H9 (cell line): ENCODE results near the gene CA7. TPM values are rescaled to one million over a fixed set of nuclear protein-coding genes. Genes with fewer than 3 reads are reported as not detected.

Experiments
- DNase-seq: peaks from one replicate; pipeline ENCODE4 v3.0.0-alpha.2; 2017
- H2AFZ ChIP-seq: one replicate; pipeline ENCODE4 v1.6.1; 2013; ENCODE audit warnings: mild to moderate bottlenecking, low read length, control low read depth, moderate library complexity
- H2AK5ac ChIP-seq: 2 replicates; pipeline ENCODE4 v1.6.1; 2013; ENCODE audit warnings: low read length, control low read depth, mixed read lengths; ENCODE audit not compliant: insufficient read length
- H2BK120ac ChIP-seq: one replicate; pipeline ENCODE4 v1.6.1; 2013; ENCODE audit warnings: low read depth, mild to moderate bottlenecking, low read length, control low read depth, inconsistent platforms; ENCODE audit not compliant: poor library complexity, severe bottlenecking
- H2BK12ac ChIP-seq: 2 replicates; pipeline ENCODE4 v1.6.1; 2013; ENCODE audit warnings: low read length, control low read depth, mixed read lengths, low read depth; ENCODE audit not compliant: insufficient read length
- H2BK15ac ChIP-seq: 2 replicates; pipeline ENCODE4 v1.6.1; 2013; ENCODE audit warnings: low read depth, low read length, control low read depth
- H2BK20ac ChIP-seq: one replicate; pipeline ENCODE4 v1.6.1; 2013; ENCODE audit warnings: low read depth, mild to moderate bottlenecking, low read length, control low read depth, inconsistent platforms; ENCODE audit not compliant: poor library complexity, severe bottlenecking
- H2BK5ac ChIP-seq: 2 replicates; pipeline ENCODE4 v1.6.1; 2013; ENCODE audit warnings: low read length, control low read depth, mixed read lengths; ENCODE audit not compliant: insufficient read length
- H3K14ac ChIP-seq: 2 replicates; pipeline ENCODE4 v1.6.1; 2013; ENCODE audit warnings: low read length, control low read depth; ENCODE audit not compliant: insufficient read depth
- H3K18ac ChIP-seq: 2 replicates; pipeline ENCODE4 v1.6.1; 2013; ENCODE audit warnings: low read depth, mild to moderate bottlenecking, mixed read lengths, low read length, control low read depth; ENCODE audit not compliant: insufficient read length
- H3K23ac ChIP-seq: 2 replicates; pipeline ENCODE4 v1.6.1; 2013; ENCODE audit warnings: low read length, control low read depth, mixed read lengths, low read depth; ENCODE audit not compliant: insufficient read length
- H3K23me2 ChIP-seq: 2 replicates; pipeline ENCODE4 v1.6.1; 2013; ENCODE audit warnings: low read depth, mild to moderate bottlenecking, mixed read lengths, low read length, control low read depth; ENCODE audit not compliant: insufficient read length, poor library complexity, severe bottlenecking
- H3K27ac ChIP-seq: 2 replicates; pipeline ENCODE4 v1.5.1; 2013; ENCODE audit warnings: low read length, control low read depth, mixed read lengths, low read depth; ENCODE audit not compliant: insufficient read length
- H3K27me3 ChIP-seq: 2 replicates; pipeline ENCODE4 v1.6.1; 2013; ENCODE audit warnings: low read length, control low read depth, inconsistent platforms; ENCODE audit not compliant: insufficient read depth
- H3K4ac ChIP-seq: 2 replicates; pipeline ENCODE4 v1.6.1; 2013; ENCODE audit warnings: low read depth, mild to moderate bottlenecking, control low read depth, inconsistent platforms, low read length, moderate library complexity
- H3K4me1 ChIP-seq: 2 replicates; pipeline ENCODE4 v1.6.1; 2013; ENCODE audit warnings: low read length, control low read depth, inconsistent platforms; ENCODE audit not compliant: insufficient read depth
- H3K4me2 ChIP-seq: 2 replicates; pipeline ENCODE4 v1.6.1; 2013; ENCODE audit warnings: low read length, control low read depth, mixed read lengths; ENCODE audit not compliant: insufficient read length, insufficient read depth
- H3K56ac ChIP-seq: 2 replicates; pipeline ENCODE4 v1.6.1; 2013; ENCODE audit warnings: low read depth, mild to moderate bottlenecking, mixed read lengths, low read length, control low read depth; ENCODE audit not compliant: insufficient read length
- H3K79me1 ChIP-seq: 2 replicates; pipeline ENCODE4 v1.6.1; 2013; ENCODE audit warnings: low read depth, mild to moderate bottlenecking, moderate library complexity, low read length, control low read depth, inconsistent platforms; ENCODE audit not compliant: insufficient read depth, poor library complexity, severe bottlenecking
- H3K79me2 ChIP-seq: 2 replicates; pipeline ENCODE4 v1.6.1; 2013; ENCODE audit warnings: low read length, control low read depth, inconsistent platforms; ENCODE audit not compliant: insufficient read depth
- H3K9ac ChIP-seq: 2 replicates; pipeline ENCODE4 v1.6.1; 2013; ENCODE audit warnings: low read length, control low read depth, mixed read lengths; ENCODE audit not compliant: insufficient read length; ENCODE audit errors: extremely low read depth
- H3K9me3 ChIP-seq: one replicate; pipeline ENCODE4 v1.6.1; 2013; ENCODE audit warnings: low read depth, low read length, inconsistent platforms; ENCODE audit not compliant: control insufficient read depth
- H3T11ph ChIP-seq: one replicate; pipeline ENCODE4 v1.6.1; 2013; ENCODE audit warnings: mild to moderate bottlenecking, low read length, control low read depth, inconsistent platforms
- H4K20me1 ChIP-seq: one replicate; pipeline ENCODE4 v1.6.1; 2013; ENCODE audit not compliant: control insufficient read depth, insufficient read length, insufficient read depth
- H4K5ac ChIP-seq: 2 replicates; pipeline ENCODE4 v1.6.1; 2013; ENCODE audit warnings: low read depth, mild to moderate bottlenecking, mixed read lengths, low read length, control low read depth; ENCODE audit not compliant: insufficient read length
- H4K8ac ChIP-seq: replicated peaks from 2 replicates; pipeline ENCODE4 v1.6.1; 2013; ENCODE audit warnings: low read length, control low read depth, mixed read lengths, low read depth; ENCODE audit not compliant: insufficient read length
- H4K91ac ChIP-seq: 2 replicates; pipeline ENCODE4 v1.6.1; 2013; ENCODE audit warnings: low read depth, mild to moderate bottlenecking, moderate library complexity, mixed read lengths, low read length, control low read depth; ENCODE audit not compliant: insufficient read length
- H3K27ac Mint-ChIP-seq, 3 experiments: 2 replicates in 2 of 3; 3 replicates in 1 of 3; pipeline ENCODE4 v1.8.0; 2020 to 2021; ENCODE audit warnings: mixed read lengths in 3 of 3, mild to moderate bottlenecking in 1 of 3, moderate library complexity in 1 of 3
- H3K27me3 Mint-ChIP-seq: 2 replicates; pipeline ENCODE4 v1.8.0; 2021; ENCODE audit warnings: low read depth, mild to moderate bottlenecking, moderate library complexity, mixed read lengths
- H3K36me3 Mint-ChIP-seq, 3 experiments: 2 replicates in 2 of 3; 3 replicates in 1 of 3; pipeline ENCODE4 v1.8.0; 2020 to 2021; ENCODE audit warnings: low read depth in 3 of 3, mixed read lengths in 3 of 3; ENCODE audit not compliant: insufficient read depth in 1 of 3
- H3K4me1 Mint-ChIP-seq, 2 experiments: 2 replicates each; pipeline ENCODE4 v1.8.0; 2020; ENCODE audit warnings: mixed read lengths in 2 of 2
- H3K4me3 Mint-ChIP-seq, 2 experiments: 2 replicates in 1 of 2; 3 replicates in 1 of 2; pipeline ENCODE4 v1.8.0; 2020 to 2021; ENCODE audit warnings: mild to moderate bottlenecking in 2 of 2, mixed read lengths in 2 of 2, moderate library complexity in 1 of 2
- H3K9me3 Mint-ChIP-seq, 2 experiments: 2 replicates in 1 of 2; 3 replicates in 1 of 2; pipeline ENCODE4 v1.8.0; 2020; ENCODE audit warnings: mild to moderate bottlenecking in 2 of 2, mixed read lengths in 2 of 2, moderate library complexity in 1 of 2
- CTCF ChIP-seq: fragments of 200-600 bp; sonication (generic); conservative IDR thresholded peaks from 3 replicates; pipeline ENCODE4 v1.8.0; 2021; ENCODE audit warnings: antibody characterized with exemption, mild to moderate bottlenecking
- WGBS: extraction: QIAGEN DNeasy Blood & Tissue Kit; methylation state at CpG from one replicate; pipeline ENCODE4 v1.1.7; 2013; ENCODE audit warnings: missing lambda C conversion rate, low lambda C conversion rate, mixed read lengths; ENCODE audit not compliant: insufficient read length; ENCODE audit errors: extremely low coverage; 5-methylcytosine and 5-hydroxymethylcytosine counted together
- total RNA-seq: library from RNA; stranded (reverse); gene quantifications from 2 replicates; pipeline ENCODE4 v1.2.1, GENCODE V29; 2021

Gene CA7
- total RNA-seq, 1 experiment from 2014 or later: 0.81 TPM

- Histone ChIP-seq H3K4me1 (no peaks in the 10 kb centered on the region), H2AFZ (no peak overlapping the region), H3K18ac (no peak overlapping the region), H2AK5ac (no peak overlapping the region), H3K9me3 (no peaks in the 10 kb centered on the region), H3K23me2 (no peaks in the 10 kb centered on the region), H4K20me1 (no peaks in the 10 kb centered on the region), H3K9ac (no peak overlapping the region), H3T11ph (no peak overlapping the region), H3K79me1 (no peaks in the 10 kb centered on the region), H2BK15ac (no peak overlapping the region), H3K79me2 (no peaks in the 10 kb centered on the region), H2BK120ac (no peak overlapping the region), H2BK12ac (no peak overlapping the region), H2BK20ac (no peak overlapping the region), H2BK5ac (no peak overlapping the region), H4K8ac (no peak overlapping the region), H3K14ac (no peak overlapping the region), H3K27ac (no peak overlapping the region), H3K27me3 (no peaks in the 10 kb centered on the region), H4K5ac (no peak overlapping the region), H3K23ac (no peak overlapping the region), H3K56ac (no peak overlapping the region), H4K91ac (no peak overlapping the region), H3K4me2 (no peak overlapping the region), H3K4ac (no peak overlapping the region)
- DNase-seq: no peak
- no CpG with 5 or more reads among the region's 7 CpGs for WGBS
- no peaks in the 10 kb centered on the region for H3K9me3 Mint-ChIP-seq
- H3K4me1 Mint-ChIP-seq: peaks cover 11 to 19% of the 10 kb centered on the region in 2 experiments
- H3K36me3 Mint-ChIP-seq: no peaks in the 10 kb centered on the region
- peaks cover 7% of the 10 kb centered on the region for H3K27me3 Mint-ChIP-seq
- H3K27ac Mint-ChIP-seq: peak overlapping the region in 1 of 3 experiments; percentile 39; a peak in 2 of 7 replicates
- no peak for TF ChIP-seq CTCF
- H3K4me3 Mint-ChIP-seq: no peak overlapping the region
These were observed 56.7 kb downstream of the CA7 start for GRCh38 chr16:66900721-66901441.
